Measurements from ENCODE around the gene USH1C.

The USH1C gene

GRCh38 chr11:17460406-17460805, 83.8 kb downstream of the USH1C start:
- in situ Hi-C loops (cut with HindIII; ENCODE audit: low pct_ligation_motif_present, low pct_unique_long_range_greater_than_20kb, low sequenced_read_pairs): no loop called here
- DNase-seq: no peak

- DNase-seq: no peak
- in situ Hi-C loops (cut with HindIII; ENCODE audit: low pct_ligation_motif_present, low pct_unique_long_range_greater_than_20kb, low sequenced_read_pairs): no loop called here
Observed at GRCh38 chr11:17459236-17459896, 84.8 kb downstream of the USH1C start.

- in situ Hi-C loops (cut with HindIII; ENCODE audit: low pct_ligation_motif_present, low pct_unique_long_range_greater_than_20kb, low sequenced_read_pairs): no loop called here
- no peak for DNase-seq
Observed at GRCh38 chr11:17458268-17458667, 85.9 kb downstream of the USH1C start.

GRCh38 chr11:17457396-17458173, 86.6 kb downstream of the USH1C start:
- DNase-seq: no peak
- in situ Hi-C loops (cut with HindIII; ENCODE audit: low pct_ligation_motif_present, low pct_unique_long_range_greater_than_20kb, low sequenced_read_pairs): no loop called here

- in situ Hi-C loops (cut with HindIII; ENCODE audit: low pct_ligation_motif_present, low pct_unique_long_range_greater_than_20kb, low sequenced_read_pairs): no loop called here
- DNase-seq: no peak
Observed at GRCh38 chr11:17452668-17453067, 91.5 kb downstream of the USH1C start.

- in situ Hi-C loops (cut with HindIII; ENCODE audit: low pct_ligation_motif_present, low pct_unique_long_range_greater_than_20kb, low sequenced_read_pairs): no loop called here
Observed at GRCh38 chr11:17449158-17449557, 95.1 kb downstream of the USH1C start.

GRCh38 chr11:17446482-17446881, 97.7 kb downstream of the USH1C start:
- in situ Hi-C loops (cut with HindIII; ENCODE audit: low pct_ligation_motif_present, low pct_unique_long_range_greater_than_20kb, low sequenced_read_pairs): no loop called here
- DNase-seq: no peak

More at GRCh38 chr11:17449158-17449557, 95.1 kb downstream of the USH1C start:
- DNase-seq: no peak

GRCh38 chr11:17445240-17445795, 98.9 kb downstream of the USH1C start:
- no peak for DNase-seq
- in situ Hi-C loops (cut with HindIII; ENCODE audit: low pct_ligation_motif_present, low pct_unique_long_range_greater_than_20kb, low sequenced_read_pairs): no loop called here

- DNase-seq: no peak
- in situ Hi-C loops (cut with HindIII; ENCODE audit: low pct_ligation_motif_present, low pct_unique_long_range_greater_than_20kb, low sequenced_read_pairs): no loop called here
Observed at GRCh38 chr11:17443926-17444690, 100.1 kb downstream of the USH1C start.

All from ACHN (cell line).